ENCODE data around the gene TAF5L.
"Not testable (repeated sequence)": the region's sequence is repeated elsewhere in the genome, so short reads cannot be mapped to it uniquely, and the experiment has no call there.

The TAF5L gene

GRCh38 chr1:229641306-229641705, 15.4 kb upstream of the TAF5L start:
- no peak for FAIRE-seq

DNA sequence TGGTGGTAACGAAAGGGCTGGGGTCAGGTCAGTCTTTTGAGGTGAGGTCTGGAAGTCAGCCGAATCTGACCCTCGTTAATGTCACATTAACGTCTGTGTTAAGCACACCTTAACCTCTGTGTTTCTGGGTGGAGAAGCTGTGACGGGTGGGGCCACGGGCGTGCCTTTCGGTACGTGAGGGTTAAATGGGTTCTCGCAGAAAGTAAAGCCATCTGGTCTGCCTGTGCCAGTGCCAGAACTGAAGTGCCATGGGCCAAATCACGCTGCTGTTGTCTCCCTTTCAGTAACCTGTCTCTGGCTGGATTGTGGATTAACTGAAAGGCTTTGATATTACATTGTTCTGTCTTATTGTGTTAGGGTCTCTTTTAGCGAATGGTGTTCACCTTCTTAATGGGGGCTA, 14.5 kb upstream of the TAF5L start:
- no peak for FAIRE-seq

DNA sequence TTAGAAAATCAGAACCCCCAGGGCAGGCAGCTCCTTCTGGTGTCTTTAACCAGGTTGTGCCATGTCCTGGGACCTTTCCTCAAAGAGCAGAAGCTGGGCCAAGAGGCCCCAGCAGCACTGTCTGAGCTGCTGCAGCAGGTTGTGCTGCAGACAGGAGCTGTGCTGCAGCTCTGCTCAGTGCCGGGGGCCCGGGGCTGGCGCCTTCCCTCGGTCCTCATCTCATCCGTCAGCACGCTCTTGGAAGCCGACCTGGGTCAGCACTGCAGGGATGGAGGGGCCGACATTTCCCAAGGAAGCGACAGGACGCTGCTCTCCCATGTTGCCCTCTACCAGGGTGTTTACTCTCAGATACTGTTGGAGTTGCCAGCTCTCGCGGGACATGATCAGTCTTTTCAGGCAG, 11.8 kb upstream of the TAF5L start:
- FAIRE-seq = no peak

DNA sequence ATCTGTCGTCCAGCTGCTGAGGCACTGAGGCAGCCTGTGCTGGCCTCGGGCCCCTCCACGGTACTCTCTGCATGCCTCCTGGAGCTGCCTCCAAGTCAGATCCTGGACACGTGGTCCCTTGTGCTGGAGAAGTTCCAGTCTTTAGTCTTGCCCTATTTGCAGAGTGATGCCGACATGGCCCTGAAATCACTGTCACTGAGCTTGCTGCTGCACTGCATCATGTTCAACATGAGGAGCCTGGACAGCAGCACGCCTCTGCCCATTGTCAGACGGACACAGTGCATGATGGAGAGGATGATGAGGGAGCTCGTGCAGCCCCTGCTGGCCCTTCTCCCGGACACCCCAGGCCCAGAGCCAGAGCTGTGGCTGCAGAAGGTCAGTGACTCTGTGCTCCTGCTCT, 10.1 kb upstream of the TAF5L start:
- FAIRE-seq = no peak

DNA sequence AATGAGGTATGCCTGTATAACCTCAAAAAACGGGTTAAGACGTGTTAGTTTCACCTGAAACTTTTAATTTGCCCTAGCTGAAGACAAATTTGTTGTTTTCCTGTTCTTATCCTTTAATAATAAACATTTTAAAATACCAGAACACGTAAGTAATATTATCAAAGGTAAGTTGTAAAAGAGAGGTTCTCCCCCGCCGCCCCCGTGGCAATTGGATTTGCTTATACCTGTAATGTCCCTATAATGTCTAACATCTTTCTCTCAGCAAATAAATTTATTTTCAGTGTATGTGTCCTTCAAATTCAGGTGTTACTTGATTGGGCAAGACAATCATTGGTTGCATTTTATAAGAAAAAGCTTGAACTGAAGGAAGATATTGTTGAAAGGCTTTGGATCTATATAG, 6.0 kb upstream of the TAF5L start:
- FAIRE-seq = no peak

- no peak for FAIRE-seq
Observed at GRCh38 chr1:229631148-229631547, 5.2 kb upstream of the TAF5L start.

GRCh38 chr1:229629261-229629660, 3.3 kb upstream of the TAF5L start:
- FAIRE-seq = no peak

DNA sequence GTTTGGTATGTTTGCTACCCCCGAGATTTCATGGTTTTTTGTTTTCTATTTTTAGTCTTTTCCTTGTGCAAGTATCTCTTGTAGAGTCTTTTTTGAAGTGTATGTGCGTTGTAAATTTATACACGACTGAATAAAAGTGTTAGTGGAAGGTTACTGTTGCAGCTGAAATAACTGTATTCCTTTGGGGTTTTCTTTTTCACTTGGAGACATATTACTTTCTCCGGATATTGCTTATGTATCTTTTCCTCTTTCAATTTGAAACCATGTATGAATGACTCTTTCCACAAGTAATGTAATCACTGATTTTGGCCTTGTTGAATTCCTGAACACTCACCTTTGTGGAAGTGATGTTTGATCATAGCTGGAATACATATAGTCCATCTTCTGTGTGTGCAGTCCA, 1.1 kb upstream of the TAF5L start:
- FAIRE-seq = no peak

- FAIRE-seq = no peak
Observed at GRCh38 chr1:229625071-229625914, 629 bp downstream of the TAF5L start.

GRCh38 chr1:229624521-229625070, 1.3 kb downstream of the TAF5L start:
- no peak for FAIRE-seq

DNA sequence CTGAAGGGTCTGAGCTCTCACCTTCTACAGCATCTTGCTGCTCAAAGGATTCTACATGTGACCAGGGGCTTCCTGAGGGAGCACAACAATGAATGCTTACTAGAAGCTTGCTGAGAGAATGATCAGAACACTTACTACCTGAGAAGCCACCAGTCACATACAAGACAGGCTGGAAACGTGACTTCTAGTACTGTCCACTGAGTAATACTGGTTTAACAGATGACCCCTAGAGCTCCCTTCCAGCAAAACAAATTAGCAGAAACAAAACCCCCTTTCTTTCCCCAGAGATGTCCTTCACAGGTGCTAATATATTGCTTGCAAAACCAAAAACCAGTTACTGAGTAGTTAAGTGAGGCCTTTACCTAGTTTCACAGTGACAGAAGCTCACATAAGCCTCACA, 2.1 kb downstream of the TAF5L start:
- no peak for FAIRE-seq

- FAIRE-seq = no peak
Observed at GRCh38 chr1:229623225-229623624, 2.7 kb downstream of the TAF5L start.

DNA sequence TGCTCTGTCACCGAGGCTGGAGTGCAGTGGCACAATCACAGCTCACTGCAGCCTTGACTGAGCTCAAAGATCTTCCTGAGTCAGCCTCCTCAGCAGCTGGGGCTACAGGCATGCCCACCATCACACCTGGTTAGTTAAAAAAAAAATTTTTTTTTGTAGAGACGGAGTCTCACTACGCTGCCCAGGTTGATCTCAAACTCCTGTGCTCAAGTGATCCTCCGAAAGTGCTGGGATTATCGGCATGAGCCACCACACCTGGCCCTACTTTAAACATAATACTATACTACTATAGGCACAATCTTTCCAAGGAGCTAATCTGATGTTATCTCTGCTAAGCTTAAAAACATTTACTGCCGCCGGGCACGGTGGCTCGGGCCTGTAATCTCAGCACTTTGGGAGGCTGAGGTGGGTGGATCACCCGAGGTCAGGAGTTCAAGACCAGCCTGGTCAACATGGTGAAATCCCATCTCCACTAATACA, 3.2 kb downstream of the TAF5L start:
- not testable (repeated sequence) for FAIRE-seq

DNA sequence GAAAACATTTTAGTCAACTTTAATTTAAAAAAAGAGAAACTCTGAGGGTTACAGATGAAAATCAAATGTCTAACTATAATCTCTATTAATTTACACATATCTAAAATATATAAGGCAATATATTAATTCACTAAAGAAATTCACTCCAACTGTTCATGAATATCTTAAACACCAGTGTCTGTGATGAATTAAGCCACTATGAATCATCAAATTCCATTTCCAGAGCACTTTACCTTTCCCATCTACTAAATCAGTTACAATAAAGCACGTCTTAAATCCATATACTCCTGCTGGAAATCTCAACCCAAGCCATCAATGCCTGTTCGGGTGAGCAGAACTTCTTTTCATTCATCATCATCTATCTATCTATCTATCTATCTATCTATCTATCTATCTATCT, 4.3 kb downstream of the TAF5L start:
- FAIRE-seq = no peak

GRCh38 chr1:229620876-229621275, 5.0 kb downstream of the TAF5L start:
- no peak for FAIRE-seq

GRCh38 chr1:229619614-229620013, 6.3 kb downstream of the TAF5L start:
- no peak for FAIRE-seq

DNA sequence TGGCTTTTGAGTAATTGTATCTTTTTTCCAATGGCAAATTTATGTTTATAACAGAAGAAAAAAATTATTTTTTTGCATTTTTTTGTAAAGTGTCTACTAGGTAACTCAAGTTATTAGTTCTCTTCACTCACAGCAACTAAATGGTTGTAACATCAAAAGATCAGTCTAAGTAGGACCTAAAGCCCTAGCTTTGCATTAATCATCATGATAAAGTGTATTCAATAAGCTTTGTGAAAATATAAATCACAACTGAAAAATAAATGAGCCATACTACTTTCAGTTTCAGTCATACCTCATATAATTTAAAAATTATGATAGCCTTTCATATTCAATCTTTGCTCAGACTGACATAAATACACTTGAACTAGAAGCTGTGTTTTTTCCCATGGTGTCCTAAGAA, 6.9 kb downstream of the TAF5L start:
- no peak for FAIRE-seq

DNA sequence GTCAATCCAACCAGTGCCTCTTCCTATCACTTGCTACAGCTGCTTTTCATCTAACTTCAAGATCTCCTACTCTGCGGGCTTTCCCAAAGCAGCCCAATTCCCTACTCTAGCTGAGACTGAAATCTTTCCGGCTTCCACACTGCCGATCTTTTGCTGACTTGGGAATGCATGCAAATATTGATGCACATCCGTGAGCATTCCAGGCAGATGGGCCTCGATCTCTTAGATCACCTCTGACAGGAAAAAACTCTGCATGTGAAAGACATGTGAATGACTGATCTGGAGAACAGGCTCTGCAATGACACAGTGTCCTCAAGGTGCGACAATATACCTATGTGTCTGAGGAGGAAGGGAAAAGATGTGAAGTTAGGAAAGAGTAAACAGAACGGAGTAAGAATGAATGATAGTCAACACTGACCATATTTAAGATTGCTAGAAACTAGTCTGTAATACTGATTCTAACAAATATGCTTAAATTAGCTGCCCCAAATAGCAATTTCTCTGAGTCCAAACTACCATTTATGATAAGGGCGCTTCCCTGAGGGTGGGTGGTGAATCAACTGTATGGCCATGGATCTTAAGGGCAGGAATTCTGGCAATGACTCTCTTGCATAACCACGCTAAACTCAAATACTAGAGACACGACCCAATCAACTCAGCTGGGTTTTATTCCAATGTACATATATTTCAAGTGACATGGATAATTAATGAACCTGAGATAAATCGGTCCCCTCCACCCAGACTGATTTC, 8.4 kb downstream of the TAF5L start:
- FAIRE-seq = no peak

DNA sequence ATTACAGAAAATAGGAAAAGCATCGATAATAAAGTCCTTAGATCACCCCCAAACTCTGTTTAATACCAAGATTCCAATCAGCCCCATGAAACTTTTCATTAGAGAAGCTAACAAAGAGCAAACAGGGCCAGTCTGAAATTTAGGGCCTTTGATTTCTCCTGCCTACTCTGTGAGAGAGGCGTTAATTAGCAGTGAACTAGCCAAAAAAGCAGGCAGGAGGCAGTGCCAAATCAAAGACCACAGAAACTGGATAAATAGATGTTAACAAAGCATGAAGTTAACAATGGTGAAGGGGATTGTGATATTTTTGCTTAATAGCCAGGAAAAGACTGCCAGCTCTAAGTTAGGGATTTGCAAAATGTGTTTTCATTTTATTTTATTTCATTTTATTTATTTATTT, 11.2 kb downstream of the TAF5L start:
- FAIRE-seq = no peak

DNA sequence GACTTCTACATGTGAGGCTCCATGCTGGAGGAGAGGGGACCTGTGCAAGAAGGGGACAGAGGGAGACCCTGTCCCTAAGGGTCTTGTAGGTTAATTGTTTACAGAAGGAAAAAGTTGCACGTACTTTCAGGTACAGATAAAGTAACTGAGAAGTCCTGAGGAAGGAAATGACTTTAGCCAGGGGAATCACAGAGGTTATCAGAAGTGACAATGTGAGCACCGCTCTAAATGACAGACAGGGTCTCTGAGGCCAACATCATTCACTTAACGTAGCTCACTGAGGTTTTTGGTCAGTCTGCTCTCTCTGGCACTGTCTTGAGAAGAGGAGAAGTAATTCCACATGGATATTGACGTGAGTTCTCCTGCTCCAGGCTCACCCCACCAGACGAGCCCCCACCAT, 12.0 kb downstream of the TAF5L start:
- no peak for FAIRE-seq

DNA sequence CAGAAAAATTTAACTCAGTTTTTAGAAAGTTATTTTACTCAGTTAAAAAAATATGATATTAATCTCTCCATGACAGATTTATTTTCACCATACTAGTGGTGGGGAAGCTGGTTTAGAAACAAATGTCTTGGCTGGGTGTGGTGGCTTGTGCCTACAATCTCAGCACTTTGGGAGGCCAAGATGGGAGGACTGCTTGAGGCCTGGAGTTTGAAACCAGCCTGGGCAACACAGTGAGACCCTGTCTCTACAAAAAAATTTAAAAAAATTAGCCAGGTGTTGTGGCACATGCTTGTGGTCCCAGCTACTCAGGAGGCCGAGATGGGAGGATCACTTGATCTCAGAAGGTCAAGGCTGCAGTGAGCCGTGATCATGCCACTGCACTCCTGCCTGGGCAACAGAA, 17.3 kb downstream of the TAF5L start:
- FAIRE-seq = no peak

GRCh38 chr1:229607370-229607769, 18.6 kb downstream of the TAF5L start:
- no peak for FAIRE-seq

DNA sequence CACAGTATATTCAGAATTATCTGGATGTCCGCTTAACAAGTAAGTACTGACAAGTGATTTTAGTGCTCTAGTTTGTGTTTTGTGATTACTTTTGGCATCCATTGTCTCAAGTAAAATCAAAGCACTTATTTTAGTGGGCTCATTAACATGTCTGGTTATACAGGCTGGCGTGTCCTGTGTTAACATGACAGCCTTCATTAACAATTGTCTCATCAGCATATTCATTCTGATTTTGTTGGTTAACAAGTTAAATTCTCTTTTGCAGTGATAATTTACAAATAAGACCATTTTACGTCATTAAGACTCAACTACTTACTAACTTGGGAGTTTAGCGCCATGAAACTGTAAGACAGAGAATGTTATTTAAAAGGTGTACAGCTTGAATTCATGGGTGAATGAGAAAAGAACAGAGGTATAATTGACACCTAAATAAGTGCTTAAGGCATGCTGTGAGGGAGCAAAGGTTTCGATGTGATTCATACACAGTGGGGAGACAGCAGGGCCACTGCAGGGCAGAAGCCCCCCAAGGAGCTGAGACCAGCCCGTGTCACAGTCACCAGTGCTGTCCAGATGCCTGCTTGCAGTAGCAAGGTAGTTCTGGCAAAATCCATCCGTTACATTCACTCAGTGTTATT, 22.4 kb downstream of the TAF5L start:
- FAIRE-seq = no peak

- no peak for FAIRE-seq
Observed at GRCh38 chr1:229600229-229600628, 25.7 kb downstream of the TAF5L start.

Measured in A204.1 (cell line).